ENCODE results near the gene PLXNB2. TPM values are rescaled to one million over a fixed set of nuclear protein-coding genes. Genes with fewer than 3 reads are reported as not detected.
A peak's percentile ranks its signal among the peaks of the same experiment; 100 is the strongest.

The PLXNB2 gene
- total RNA-seq, 1 experiment from 2014 or later = 260 TPM

GRCh38 chr22:50253046-50253915 lies 54.2 kb downstream of the PLXNB2 start:
- H3F3A ChIP-seq (ENCODE audit: insufficient read depth, low read depth) = peaks cover 44% of the 10 kb centered on the region; the same call in 1 of the 2 replicates
- H3K36me3 ChIP-seq (ENCODE audit: low read depth) = 0 out of 2 replicates have a peak, but pooled peaks cover 3% of the 10 kb centered on the region
- no peak overlapping the region for H2AFZ ChIP-seq
- intact Hi-C loops (cut with micrococcal nuclease; ENCODE audit: unreplicated experiment) = loop anchor here (2.0 to 5.0 kb wide), 2 partner anchors 74 to 369 kb away; partner anchors contain the start of gene DENND6B
- H3K27me3 ChIP-seq (ENCODE audit: insufficient read depth, low read depth) = no peaks in the 10 kb centered on the region
- H3K9me2 ChIP-seq (ENCODE audit: insufficient read depth) = no peaks in the 10 kb centered on the region
- POLR2A ChIA-PET (ENCODE audit: unreplicated experiment) = no interaction called here
- DNase-seq = no peak
- H3K4me3 ChIP-seq = no peak overlapping the region
- no peaks in the 10 kb centered on the region for H3K9me3 ChIP-seq (ENCODE audit: insufficient read depth, low read depth)
- H3K4me1 ChIP-seq (replicated peaks; ENCODE audit: insufficient read depth) = peaks cover 12% of the 10 kb centered on the region
- H3K79me2 ChIP-seq (ENCODE audit: low read depth) = peaks cover 21% of the 10 kb centered on the region
- BruUV-seq (replicated peaks) = no TSS peak
- H3K4me2 ChIP-seq = no peak overlapping the region
- CTCF ChIA-PET = interaction anchor here (0.6 to 0.8 kb wide), 3 partner anchors 9 to 310 kb away, joined by 3 to 24 read pairs (median 4); no protein-coding TSS in a partner anchor
- H4K20me1 ChIP-seq (ENCODE audit: insufficient read depth) = peaks cover 25% of the 10 kb centered on the region
- no peak for TF ChIP-seq EZH2 (IDR thresholded peaks at IDR 0.05; ENCODE audit: low read depth)
- no peak for TF ChIP-seq CTCF (conservative IDR thresholded peaks at IDR 0.05)
- no peak overlapping the region for H3K27ac ChIP-seq

GRCh38 chr22:50252082-50253045 lies 55.1 kb downstream of the PLXNB2 start:
- no peak overlapping the region for H3K27ac ChIP-seq
- intact Hi-C loops (cut with micrococcal nuclease; ENCODE audit: unreplicated experiment) = loop anchor here (1.0 to 5.0 kb wide), 3 partner anchors 74 to 370 kb away; partner anchors contain the start of gene DENND6B

More at GRCh38 chr22:50252082-50253045, 55.1 kb downstream of the PLXNB2 start:
- Histone ChIP-seq H3K27me3 (ENCODE audit: insufficient read depth, low read depth) (no peaks in the 10 kb centered on the region), H3K4me2 (no peak overlapping the region), H3K36me3 (ENCODE audit: low read depth) (0 out of 2 replicates have a peak, but pooled peaks cover 11% of the 10 kb centered on the region), H3K9me3 (ENCODE audit: insufficient read depth, low read depth) (no peaks in the 10 kb centered on the region), H3K79me2 (ENCODE audit: low read depth) (peaks cover 26% of the 10 kb centered on the region), H3K9me2 (ENCODE audit: insufficient read depth) (no peaks in the 10 kb centered on the region), H3K4me1 (replicated peaks; ENCODE audit: insufficient read depth) (peaks cover 12% of the 10 kb centered on the region), H4K20me1 (ENCODE audit: insufficient read depth) (peaks cover 27% of the 10 kb centered on the region), H3K4me3 (no peak overlapping the region), H3F3A (ENCODE audit: insufficient read depth, low read depth) (peaks cover 48% of the 10 kb centered on the region; the same call in 1 of the 2 replicates), H2AFZ (no peak overlapping the region)
- POLR2A ChIA-PET (ENCODE audit: unreplicated experiment) = no interaction called here
- CTCF ChIA-PET = interaction anchor here (0.6 to 0.8 kb wide), 3 partner anchors 10 to 311 kb away, joined by 3 to 24 read pairs (median 4); no protein-coding TSS in a partner anchor
- no TSS peak for BruUV-seq (replicated peaks)
- TF ChIP-seq EZH2 (IDR thresholded peaks at IDR 0.05; ENCODE audit: low read depth) (no peak), CTCF (conservative IDR thresholded peaks at IDR 0.05) (peak; percentile 91)
- DNase-seq = peak; percentile 74 to 83
